ENCODE results near the gene NFATC2. TPM values are rescaled to one million over a fixed set of nuclear protein-coding genes. Genes with fewer than 3 reads are reported as not detected.

NFATC2 gene
- total RNA-seq, 6 experiments from 2014 or later, result 3.9 to 7.1 (median 4.7) TPM

DNA sequence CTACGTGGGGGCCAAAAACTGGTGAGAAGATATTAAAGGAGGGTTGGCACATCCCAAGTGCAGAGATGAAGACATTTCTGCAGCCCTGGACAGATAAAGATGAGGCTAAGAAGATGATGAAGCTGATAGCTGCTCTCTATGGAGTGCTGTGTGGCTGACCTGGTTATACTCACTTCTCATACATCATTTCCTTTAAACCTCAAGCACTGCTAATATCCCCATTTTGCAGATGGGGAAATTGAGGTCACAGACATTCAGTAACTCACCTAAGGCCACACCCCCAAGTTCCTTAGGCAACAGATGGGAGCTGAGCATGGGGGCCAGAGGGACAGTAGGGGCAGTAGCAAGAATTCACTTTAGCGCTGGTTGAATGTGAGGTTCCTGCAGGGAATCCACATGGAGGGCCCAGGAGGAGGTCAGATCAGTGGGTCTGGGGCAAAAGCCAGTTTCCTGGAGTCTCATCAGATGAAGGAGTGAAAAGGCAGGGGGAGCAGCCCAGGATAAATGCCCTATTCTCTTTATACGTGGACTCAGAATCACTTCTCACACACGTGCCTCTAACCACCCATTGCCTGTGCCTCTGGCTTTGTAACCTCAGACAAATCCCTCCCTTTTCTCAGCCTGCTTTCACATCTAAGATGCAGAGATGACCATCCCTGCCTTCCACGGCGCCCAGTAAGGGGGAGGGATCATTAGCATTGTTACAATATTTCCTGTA, 125.8 kb downstream of the NFATC2 start:
- Histone ChIP-seq H3K4me3 (no peak overlapping the region), H3K27ac (no peak overlapping the region), H3K36me3 (peaks cover 0 to 2% (median 0%) of the 10 kb centered on the region in 4 donors), H3K4me1 (peaks cover 0 to 24% (median 12%) of the 10 kb centered on the region in 4 donors), H3K27me3 (no peaks in the 10 kb centered on the region), H3K9me3 (no peaks in the 10 kb centered on the region)
- no peak for TF ChIP-seq POLR2A (IDR thresholded peaks at IDR 0.05)
- TF ChIP-seq, protein P1, sequence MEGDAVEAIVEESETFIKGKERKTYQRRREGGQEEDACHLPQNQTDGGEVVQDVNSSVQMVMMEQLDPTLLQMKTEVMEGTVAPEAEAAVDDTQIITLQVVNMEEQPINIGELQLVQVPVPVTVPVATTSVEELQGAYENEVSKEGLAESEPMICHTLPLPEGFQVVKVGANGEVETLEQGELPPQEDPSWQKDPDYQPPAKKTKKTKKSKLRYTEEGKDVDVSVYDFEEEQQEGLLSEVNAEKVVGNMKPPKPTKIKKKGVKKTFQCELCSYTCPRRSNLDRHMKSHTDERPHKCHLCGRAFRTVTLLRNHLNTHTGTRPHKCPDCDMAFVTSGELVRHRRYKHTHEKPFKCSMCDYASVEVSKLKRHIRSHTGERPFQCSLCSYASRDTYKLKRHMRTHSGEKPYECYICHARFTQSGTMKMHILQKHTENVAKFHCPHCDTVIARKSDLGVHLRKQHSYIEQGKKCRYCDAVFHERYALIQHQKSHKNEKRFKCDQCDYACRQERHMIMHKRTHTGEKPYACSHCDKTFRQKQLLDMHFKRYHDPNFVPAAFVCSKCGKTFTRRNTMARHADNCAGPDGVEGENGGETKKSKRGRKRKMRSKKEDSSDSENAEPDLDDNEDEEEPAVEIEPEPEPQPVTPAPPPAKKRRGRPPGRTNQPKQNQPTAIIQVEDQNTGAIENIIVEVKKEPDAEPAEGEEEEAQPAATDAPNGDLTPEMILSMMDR (IDR thresholded peaks at IDR 0.05), result no peak
- intact Hi-C loops (cut with DNase I), result no loop called here
- ATAC-seq (no peak), DNase-seq (no peak)
- 88% methylated on average over 1 of the region's 6 CpGs for WGBS (ENCODE audit: insufficient coverage, low coverage, low lambda C conversion rate, missing lambda C conversion rate)

DNA sequence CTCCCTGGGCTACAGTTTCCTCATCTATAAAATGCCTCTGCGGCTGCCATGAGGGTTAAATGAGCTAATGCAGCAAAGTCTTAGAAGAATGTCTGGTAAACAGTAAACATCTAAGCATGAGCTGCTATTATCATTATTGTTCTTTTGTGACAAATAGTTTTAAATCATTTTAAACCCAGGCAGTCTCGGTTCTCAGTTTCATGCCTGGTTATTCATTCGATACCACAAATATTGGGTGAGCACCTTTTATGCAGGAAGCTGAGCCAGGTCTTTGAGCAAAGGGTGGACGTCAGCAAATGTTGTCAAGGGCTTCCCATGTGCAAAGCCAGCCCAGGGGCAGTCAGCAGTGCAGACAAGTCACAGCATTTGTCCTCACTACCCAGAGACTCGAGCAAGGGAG, 128.7 kb downstream of the NFATC2 start:
- H3K9me3 ChIP-seq, result no peaks in the 10 kb centered on the region
- TF ChIP-seq, protein P1 (IDR thresholded peaks at IDR 0.05), result no peak
- TF ChIP-seq POLR2A (IDR thresholded peaks at IDR 0.05), result no peak
- peak overlapping the region in 2 of 3 donors; percentile 29 for H3K27ac ChIP-seq
- intact Hi-C loops (cut with DNase I), result no loop called here
- no peaks in the 10 kb centered on the region for H3K36me3 ChIP-seq
- no peak for ATAC-seq
- no peak overlapping the region for H3K4me3 ChIP-seq
- H3K4me1 ChIP-seq, result peaks cover 0 to 37% (median 16%) of the 10 kb centered on the region in 4 donors
- no peaks in the 10 kb centered on the region for H3K27me3 ChIP-seq
- 41% methylated on average over 5 of the region's 5 CpGs for WGBS (ENCODE audit: insufficient coverage, low coverage, low lambda C conversion rate, missing lambda C conversion rate)
- DNase-seq, result no peak

DNA sequence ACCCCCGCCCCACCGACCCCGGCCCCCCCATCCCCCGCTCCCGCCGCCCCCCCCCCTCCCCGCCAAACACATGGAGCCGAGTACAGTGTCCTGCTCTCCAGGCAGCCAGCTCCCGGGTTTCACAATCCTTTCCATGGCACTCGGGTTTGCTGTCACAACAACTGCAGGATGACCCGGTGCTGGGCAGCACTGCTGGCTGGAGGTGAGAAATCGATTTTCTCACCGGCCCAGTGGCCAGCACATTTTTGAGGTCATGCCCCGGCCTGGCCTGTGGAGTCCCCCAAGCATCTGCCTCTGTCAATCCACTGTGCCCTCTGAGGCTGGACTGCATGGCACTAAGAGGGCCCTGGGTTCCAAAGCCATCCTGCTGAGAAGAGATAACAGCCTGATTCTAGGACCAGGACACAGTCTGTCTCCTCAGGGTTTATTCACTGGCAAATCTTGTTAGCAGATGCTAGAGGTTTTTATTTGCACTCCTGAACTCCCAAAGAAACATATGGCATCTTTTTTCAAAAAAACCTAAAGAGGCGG, 129.5 kb downstream of the NFATC2 start:
- peak overlapping the region in 1 of 3 donors; percentile 16 for H3K4me3 ChIP-seq
- no peaks in the 10 kb centered on the region for H3K36me3 ChIP-seq
- 38% methylated on average over 7 of the region's 15 CpGs for WGBS (ENCODE audit: insufficient coverage, low coverage, low lambda C conversion rate, missing lambda C conversion rate)
- H3K4me1 ChIP-seq, result peaks cover 0 to 37% (median 16%) of the 10 kb centered on the region in 4 donors
- TF ChIP-seq POLR2A (IDR thresholded peaks at IDR 0.05), result no peak
- TF ChIP-seq, protein P1 (IDR thresholded peaks at IDR 0.05), result no peak
- peak; percentile 80 to 90 (median 87) for ATAC-seq
- peak overlapping the region in 2 of 3 donors; percentile 29 for H3K27ac ChIP-seq
- no peaks in the 10 kb centered on the region for H3K9me3 ChIP-seq
- DNase-seq, result peak; percentile 85 to 95 (median 93)
- intact Hi-C loops (cut with DNase I), result no loop called here
- no peaks in the 10 kb centered on the region for H3K27me3 ChIP-seq

DNA sequence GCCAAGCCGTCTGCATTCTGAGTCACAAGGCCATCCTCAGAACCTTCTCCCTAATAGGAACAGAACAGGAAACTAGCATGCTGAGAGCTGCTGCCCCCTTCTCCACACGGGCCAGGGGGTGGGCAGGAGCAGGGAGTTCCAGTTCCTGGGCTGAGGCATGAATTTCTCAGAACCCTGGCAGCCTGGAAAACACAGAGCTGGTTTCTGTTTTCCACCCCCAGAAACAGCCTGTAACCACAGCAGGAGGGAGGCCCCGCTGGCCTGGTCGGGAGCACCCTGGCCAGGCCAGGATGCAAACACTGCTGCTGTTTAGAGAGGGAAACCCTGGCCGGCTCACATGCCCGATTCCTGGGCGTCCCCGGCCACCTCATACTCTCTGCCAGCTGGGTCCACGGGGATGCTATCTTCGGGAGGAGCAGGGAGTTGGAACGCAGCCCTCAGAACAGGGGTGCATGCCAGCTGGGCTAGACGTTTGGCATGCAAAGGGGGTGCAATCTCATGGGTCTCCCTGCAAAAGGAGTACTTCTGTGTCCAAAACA, 130.1 kb downstream of the NFATC2 start:
- peaks cover 0 to 37% (median 16%) of the 10 kb centered on the region in 4 donors for H3K4me1 ChIP-seq
- intact Hi-C loops (cut with DNase I), result no loop called here
- H3K9me3 ChIP-seq, result no peaks in the 10 kb centered on the region
- ATAC-seq (peak; percentile 75 to 87 (median 84)), DNase-seq (peak; percentile 63 to 92 (median 89))
- TF ChIP-seq, protein P1 (IDR thresholded peaks at IDR 0.05), result no peak
- TF ChIP-seq POLR2A (IDR thresholded peaks at IDR 0.05), result no peak
- peak overlapping the region in 1 of 3 donors; percentile 16 for H3K4me3 ChIP-seq
- H3K27me3 ChIP-seq, result no peaks in the 10 kb centered on the region
- H3K27ac ChIP-seq, result peak overlapping the region in 2 of 3 donors; percentile 33 to 63
- WGBS (ENCODE audit: insufficient coverage, low coverage, low lambda C conversion rate, missing lambda C conversion rate), result 7% methylated on average over 4 of the region's 12 CpGs
- no peaks in the 10 kb centered on the region for H3K36me3 ChIP-seq
